Measurements from ENCODE around the gene DISP3.
"Not testable (repeated sequence)": the region's sequence is repeated elsewhere in the genome, so short reads cannot be mapped to it uniquely, and the experiment has no call there.

The DISP3 gene

DNA sequence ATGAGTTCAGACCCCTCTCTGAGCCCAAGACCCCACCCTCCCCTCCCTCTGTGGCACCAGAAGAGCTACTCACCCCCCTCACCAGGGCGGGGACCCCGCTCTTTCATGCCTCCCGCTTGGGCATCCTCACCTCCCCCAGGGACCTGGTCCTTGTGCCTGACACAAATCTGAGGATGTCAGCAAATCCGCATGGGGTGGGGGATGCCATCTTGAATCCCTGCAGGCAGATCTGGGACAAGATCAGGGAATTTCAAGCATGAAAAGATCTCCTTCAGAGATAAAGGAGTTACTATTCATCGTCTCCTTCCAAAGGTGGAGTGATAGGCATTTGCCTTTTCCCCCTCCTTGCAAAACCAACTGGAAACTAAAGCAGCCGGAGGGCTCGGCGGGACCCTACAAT is 81.1 kb downstream of the DISP3 start:
- DNase-seq = no peak

DNA sequence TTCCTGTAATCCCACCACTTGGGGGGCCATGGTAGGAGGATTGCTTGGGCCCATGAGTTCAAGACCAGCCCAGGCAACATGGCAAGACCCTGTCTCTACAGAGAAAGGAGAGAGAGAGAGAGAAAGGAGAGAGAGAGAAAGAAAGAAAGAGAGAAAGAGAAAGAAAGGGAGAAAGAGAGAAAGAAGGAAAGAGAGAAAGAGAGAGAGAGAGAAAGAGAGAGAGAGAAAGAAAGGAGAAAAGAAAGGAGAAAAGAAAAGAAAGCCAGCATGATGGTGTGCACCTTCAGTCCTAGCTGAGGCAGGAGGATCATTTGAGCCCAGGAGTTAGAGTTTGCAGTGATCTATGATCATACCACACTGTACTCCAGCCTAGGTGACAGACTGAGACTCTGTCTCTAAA is 82.8 kb downstream of the DISP3 start:
- no peak for DNase-seq

DNA sequence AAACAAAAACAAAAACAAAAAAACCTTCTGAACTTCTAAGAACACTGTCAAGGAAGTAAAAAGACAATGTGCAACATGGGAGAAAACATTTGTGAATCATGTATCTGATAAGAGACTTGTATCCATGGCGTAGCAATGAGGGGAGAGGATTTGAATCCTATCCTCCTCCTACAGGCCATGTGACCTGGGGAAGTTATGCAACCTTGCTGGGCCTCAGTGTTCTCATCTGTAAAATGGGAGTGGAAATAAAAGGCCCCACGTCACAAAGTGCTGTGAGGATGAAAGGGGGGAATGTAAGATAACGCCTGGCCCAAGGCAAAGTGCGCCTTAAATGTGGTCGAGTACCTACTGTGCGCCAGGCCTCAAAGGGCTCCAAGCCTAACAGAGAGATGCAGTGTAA is 83.7 kb downstream of the DISP3 start:
- DNase-seq = no peak

DNA sequence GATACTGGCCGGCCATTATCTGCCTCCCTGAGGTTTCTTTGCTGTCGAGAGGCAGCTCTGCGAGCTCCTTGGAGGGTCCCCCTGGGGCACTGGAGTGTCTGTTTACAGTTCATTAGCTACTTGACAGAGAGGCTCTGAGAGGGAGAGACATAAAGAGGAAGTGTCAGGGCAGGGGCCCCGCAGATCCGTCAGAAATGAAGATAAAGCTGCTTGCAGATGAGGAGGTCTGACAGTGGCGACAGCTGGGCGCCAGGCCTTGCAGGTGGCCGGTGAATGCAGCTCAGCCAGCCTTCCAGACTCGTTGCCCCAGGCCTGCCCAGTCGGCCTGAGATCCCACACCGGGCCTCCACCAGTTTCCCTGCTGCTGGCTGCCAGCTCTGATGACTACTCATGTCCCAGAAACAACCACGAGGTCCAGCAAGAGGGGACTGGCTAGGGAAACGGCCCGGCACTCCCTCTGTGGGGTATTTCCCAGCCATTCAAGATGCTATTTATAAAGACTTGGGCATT is 84.7 kb downstream of the DISP3 start:
- no peak for DNase-seq

DNA sequence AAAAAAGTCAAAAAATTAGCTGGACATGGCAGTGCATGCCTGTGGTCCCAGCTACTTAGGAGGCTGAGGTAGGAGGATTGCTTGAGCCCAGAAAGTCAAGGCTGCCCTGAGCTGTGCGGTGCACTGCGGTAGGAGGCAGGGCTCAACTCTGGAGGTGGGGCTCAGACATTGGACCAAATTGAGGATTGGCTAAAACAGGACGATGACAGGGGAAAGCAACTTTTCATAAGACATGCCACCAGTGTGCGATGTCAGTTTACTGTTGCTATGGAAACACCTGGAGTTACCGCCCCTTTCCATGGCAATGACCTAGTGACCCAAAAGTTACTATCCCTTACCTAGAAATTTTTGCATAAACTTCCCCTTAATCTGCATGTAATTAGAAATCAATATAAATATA is 85.3 kb downstream of the DISP3 start:
- DNase-seq = no peak

DNA sequence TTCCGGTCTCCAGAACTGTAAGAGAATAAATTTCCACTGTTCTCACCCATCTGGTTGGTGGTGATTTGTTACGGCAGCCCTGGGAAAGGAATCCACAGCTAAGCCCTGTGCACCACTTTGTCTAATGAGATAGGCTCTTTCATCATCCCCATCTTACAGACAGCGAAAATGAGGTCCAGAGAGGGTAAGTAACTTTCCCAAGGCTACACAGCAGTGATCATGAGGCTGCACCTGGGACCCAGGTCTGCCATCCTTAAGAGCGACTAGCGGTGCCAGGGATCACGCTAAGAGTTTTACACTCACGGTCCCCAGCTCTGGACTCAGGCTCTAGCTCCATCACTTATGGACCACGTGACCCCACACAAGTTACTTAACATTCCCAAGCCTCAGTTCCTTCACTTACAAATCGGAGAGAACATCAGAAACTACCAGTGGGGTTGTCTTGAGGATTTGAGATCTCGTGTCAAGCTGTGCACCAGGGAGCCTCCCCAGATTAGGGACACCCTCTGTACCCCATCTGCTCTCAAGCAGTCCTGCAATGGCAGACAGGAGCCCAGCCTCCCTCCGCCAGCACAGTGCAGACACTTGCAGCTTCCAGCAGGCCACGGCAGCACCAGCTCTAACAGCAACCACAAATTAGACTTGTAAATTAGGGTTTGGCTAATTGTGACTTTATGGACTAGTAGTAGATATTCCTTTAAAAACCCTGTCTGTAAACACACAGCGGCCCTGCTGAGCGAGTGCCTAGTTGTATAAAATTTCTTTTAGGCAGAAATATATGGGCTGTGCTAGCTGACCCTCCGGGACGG is 87.3 kb downstream of the DISP3 start:
- no peak for DNase-seq

DNA sequence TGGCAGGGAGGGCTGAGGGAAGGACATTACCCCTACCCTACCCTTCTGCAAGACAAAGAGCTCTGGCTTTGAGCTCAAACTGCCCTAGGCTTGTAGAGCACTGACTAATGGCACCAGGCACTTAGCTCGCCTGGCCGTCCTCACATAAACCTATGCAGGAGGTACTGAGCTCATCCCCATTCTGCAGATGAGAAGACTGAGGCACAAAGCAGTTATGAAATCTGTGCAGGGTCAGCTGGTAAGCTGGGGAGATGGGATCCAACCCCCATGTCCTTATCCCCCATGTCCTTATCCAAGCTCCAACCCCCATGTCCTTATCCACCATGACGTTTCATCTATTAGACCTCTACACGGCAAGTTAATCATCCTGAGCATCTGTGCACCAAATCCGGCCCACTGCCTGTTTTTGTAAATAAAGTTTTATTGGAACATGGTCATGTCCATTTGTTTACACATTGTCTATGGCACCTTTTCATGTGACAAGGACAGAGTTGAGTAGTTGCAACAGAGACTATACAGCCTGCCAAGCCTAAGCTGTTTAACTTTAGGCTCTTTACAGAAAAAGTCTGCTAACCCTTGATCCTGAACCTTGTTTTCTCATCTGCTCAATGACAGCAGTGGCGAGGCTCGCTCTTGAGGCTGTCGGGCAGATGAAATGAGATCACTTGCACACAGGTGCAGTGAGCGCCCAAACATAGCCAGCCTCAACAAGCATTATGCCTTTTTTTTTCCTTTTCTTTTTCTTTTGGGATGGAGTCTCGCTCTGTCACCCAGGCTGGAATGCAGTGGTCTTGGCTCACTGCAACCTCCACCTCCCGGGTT is 88.5 kb downstream of the DISP3 start:
- no peak for DNase-seq

DNA sequence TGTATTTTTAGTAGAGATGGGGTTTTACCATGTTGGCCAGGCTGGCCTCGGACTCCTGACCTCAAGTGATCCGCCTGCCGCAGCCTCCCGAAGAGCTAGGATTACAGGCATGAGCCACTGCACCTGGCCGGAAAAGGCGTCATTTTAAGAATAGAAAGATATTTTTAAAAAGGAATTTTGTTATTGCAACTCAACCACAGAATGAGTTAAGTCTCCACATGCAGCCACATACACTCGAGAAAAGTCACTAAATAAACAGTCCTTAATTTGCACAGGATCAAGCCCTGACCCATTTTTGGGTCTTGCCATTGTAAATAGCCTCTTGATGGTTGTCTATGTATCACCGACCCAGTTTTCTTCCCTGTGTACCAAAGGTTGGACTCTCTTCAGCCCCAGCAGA is 89.7 kb downstream of the DISP3 start:
- no peak for DNase-seq

DNA sequence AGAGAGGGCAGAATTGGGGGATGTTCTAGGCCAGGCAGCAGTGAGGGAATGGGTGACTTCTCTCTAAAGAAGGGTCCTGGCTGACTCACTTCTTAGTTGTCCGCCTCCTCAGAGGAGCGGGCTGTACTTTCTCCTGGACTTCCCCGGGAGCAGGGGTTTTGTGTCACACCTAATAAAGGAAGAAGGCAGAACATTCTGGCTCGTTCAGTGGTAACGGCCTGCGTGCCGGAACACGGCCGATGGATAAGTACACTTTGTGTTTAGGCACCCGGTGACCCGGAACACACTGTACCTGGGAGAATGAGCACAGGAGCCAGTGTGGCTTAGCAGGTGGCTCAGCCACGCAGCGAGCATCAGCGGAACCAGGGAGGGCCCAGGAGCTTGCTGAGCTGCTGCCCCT is 90.6 kb downstream of the DISP3 start:
- DNase-seq = no peak

DNA sequence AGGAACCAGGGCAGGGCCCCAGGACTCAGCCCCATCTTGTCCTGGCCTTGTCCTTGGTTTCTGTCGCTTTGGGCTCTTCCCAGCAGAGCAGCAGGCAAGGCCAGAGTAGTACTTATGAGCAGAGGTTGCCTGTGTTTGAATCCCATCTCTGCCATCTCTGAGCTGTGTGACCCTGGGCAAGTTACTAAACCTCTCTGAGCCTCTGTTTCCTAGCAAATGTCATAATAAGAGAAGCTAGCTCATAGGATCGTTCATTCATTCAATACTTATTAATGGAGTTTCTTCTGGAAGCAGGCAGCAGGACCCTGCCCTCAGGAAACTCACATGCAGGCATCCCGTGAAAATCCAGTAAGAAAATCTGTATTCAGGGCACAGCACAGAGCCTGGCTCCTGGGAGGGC is 91.0 kb downstream of the DISP3 start:
- no peak for DNase-seq

DNA sequence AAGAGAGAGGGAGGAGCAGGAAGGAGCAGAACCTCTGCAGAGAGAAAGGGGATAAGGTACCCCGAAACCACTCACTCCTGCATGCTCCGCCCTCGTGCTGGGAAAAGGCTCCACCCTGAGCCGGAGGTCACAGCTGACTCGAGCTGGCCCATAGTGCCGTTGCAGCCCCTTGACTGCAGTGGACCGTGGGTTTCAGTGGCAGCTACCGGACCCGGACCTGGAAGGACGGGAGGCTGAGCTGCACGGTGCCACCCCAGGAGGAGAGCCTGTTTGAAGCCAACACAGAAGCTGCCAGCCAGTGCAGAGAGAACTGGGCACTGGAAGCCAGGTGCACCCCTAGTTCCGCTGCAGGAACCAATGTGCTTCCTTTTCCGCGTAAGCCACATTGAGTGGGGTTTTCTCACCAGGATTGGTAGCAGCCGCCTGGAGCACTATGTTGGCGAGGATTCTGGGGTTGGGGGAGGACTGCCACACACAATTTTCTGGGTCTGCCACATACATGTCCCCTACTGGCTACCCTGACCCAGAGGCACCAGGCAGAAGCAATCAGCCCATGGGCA is 91.9 kb downstream of the DISP3 start:
- no peak for DNase-seq

DNA sequence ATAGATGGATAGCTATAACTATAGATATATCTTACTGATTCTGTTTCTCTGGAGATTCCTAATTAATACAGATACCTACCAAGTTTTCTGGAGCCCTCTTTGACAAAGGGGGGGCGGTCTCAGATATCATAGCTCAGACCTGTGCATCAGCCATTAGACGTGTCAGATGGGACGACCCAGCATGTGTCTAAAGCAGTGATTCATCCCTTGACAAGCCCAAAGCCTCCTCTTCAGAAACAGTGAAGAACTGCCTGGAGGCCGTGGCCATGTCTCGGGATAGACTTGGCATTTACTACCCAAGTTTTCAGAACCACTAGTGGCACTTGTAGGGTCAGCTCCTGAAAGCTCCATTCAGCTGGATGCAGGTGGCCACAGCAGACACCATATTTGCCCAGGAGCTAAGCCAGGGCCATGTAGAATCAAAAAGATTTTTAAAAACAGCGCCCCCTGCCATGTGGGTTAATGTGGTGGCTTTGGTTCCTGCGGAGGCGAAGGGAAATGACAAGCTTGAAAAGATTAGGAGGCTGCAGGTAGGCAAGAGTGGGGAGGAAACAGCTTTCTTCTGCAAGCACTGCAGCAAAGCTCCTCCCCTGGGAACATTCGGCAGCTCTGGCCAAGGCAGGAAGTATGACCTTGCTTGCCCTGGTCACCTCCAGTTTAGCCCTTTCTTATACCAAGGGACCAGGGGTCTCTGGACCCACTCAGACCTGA is 93.1 kb downstream of the DISP3 start:
- DNase-seq = no peak

DNA sequence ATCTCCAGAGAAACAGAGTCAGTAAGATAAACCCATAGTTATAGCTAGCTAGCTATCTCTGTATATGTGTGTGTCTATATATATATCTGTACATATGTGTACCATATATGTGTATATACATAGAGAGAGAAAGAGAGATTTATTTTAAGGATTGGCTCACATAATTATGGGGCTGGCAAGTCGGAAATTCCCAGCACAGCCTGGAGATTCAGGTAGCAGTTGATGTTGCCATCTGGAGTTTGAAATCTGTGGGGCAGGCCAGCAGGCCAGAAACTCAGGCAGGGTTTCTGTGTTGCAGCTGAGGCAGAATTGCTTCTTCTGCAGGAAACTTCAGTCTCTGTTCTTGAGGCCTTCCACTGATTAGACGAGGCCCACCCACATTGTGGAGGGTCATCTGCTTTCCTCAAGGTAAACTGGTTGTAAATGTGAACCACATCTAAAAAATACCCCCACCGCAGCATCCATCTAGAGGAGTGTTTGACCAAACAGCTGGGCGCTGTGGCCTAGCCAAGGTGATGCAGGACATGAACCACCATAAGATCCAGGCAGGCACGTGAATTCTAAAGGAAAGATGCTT is 94.2 kb downstream of the DISP3 start:
- no peak for DNase-seq

DNA sequence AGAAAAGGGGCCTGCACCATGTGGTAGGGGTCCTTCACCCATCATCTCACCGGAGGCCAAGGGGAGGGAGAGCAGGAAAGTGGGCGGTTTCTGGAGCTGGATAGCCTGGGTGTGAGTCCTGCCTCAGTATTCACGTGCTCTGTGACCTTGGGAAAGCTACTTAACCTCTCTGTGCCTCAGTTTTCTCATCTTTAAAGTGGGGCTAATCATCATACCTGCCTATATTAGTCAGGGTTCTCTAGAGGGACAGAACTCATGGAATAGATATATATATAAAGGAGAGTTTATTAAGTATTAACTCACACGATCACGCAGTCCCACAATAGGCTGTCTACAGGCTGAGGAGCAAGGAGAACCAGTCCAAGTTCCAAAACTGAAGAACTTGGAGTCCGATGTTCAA is 96.6 kb downstream of the DISP3 start:
- no peak for DNase-seq

DNA sequence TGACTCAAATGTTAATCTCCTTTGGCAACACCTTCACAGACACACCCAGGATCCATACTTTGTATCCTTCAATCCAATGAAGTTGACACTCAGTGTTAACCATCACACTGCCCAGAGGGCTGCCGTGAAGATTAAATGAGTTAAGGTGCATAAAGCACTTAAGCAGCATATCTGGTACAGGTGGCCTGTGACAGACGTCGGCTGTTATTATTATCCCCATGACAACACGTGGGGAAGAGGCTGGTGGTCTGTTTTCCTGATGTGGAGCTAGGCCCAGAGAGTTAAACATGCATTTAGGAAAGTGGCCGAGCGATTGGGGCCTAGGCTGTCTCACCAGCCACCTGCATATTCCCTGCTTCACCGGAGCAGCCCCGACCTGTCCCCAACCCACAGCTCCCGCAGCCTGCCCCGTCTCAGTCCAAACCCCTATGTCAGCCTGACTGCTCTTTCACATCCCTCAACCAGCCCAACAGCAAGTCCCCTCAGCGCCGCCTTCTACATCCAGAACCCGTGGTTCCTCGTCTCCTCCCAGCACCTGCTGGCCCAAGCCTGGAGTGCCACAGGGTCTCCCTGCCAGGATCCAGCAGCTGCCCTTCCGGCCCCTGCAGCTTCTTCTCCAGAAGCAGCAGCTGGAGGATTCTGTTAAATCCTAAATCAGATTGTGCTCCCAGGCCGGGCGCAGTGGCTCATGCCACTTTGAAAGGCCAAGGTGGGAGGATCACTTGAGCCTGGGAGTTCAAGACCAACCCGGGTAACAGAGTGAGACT is 97.3 kb downstream of the DISP3 start:
- no peak for DNase-seq

DNA sequence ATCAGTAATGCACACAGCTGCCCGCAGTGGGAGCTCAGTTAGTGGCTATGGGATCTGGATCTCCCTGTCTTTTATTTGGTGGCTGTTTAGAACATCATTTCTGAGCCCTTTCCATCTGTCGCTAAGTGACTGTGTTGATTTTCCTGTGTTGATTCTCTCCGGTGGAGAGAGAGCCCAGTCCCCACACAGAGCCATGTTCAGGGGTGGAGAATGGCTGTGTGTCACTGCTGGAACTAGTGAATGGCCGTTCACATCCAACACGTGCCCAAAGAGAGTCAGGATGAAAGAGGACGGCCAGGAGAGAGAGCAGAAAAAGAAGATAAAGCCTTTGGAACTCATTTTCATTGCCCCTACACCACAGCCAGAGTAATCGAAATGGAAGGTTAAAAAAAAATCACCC is 99.0 kb downstream of the DISP3 start:
- DNase-seq = no peak

DNA sequence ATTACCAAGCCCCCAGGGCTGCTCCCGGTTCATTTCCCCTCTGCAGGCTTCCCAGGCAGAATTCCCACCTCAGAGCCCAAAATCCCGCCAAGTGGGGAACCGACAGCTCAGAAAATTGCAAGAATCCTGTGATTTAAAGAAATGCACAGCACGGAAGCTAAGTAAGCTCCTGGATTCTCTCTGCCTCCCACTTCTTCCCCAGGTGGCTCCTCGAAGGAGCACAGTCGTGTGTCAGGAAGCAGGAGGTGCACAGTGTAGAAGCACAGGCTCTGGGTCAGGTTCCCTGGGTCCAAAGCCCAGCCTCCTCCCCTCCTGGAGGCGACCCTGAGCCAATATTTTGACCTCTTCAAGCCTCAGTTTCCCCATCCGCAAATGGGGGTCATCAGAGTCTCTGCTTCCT is 100.6 kb downstream of the DISP3 start:
- DNase-seq = no peak

DNA sequence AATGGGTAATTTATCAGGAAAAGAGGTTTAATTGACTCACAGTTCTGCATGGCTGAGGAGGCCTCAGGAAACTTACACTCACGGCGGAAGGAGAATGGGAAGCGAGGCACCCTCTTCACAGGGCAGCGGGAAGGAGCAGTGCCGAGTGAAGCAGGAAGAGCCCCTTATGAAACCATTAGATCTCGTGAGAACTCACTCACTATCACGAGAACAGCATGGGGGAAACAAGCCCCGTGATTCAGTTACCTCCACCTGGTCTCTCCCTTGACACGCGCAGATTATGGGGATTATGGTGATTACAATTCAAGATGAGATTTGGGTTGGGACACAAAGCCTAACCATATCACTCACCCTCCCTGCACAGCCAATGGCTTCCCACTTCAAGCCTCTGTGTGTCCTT is 101.1 kb downstream of the DISP3 start:
- DNase-seq = not testable (repeated sequence)

DNA sequence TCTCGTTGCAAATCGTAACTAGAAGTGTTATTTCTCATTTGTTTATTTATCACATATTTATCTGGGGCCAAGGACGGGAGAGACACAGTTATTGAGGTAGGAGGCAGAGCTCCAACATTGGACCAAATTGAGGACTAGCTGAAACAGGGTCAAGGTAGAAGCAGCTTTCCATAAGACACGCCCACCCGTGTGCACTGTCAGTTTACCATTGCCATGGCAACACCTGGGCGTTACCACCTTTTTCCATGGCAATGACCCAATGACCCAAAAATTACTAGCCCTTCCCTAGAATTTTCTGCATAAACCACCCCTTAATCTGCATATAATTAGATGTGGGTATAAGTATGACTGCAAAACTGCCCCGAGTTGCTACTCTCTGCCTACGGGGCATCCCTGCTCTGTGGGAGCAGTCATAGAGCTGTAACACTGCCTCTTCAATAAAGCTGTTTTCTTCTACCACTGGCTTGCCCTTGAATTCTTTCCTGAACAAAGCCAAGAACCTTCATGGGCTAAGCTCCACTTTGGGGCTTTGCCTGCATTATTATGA is 102.6 kb downstream of the DISP3 start:
- no peak for DNase-seq

DNA sequence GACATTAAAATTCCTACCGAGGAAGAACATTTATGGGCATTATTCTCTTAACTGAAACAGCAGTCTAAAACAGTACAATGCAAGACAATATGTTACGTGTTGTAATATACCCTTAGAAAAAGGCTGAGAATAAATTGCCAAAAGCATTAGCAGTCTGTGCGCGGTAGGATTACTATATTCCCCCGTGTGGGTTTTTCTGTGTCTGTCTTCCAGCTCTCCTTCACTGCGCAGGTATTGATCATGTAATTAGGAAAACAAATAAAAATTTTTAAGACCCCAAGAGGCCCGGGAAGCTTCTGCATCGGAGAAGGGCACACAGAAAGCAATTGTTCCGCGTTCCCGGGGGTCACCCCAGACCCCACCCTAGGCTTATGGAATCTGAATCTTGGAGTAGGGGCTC is 106.4 kb downstream of the DISP3 start:
- DNase-seq = no peak
